ENCODE results near the gene PRKACB. TPM values are rescaled to one million over a fixed set of nuclear protein-coding genes. Genes with fewer than 3 reads are reported as not detected.

Gene PRKACB
- total RNA-seq, 1 donor, result 22.1 TPM

Small RNA genes within 50 kb of the gene (small RNA-seq; reads per million reads assigned to genes)
- gene AL450063.1 (not detected), gene RF00410 (not detected)

Other genes starting within 250 kb of the PRKACB start
- gene TTLL7, start 145.1 kb upstream of the PRKACB start, total RNA-seq, result 13.8 and 15.3 TPM in 2 replicates
- gene SAMD13, start 157.4 kb downstream of the PRKACB start, total RNA-seq, result under 0.01 and 0.29 TPM in 2 replicates